SU-DHL-6 (cell line): ENCODE data around the gene DSG3.

Experiments
- H2AFZ ChIP-seq: fragments of 200-600 bp; sonication (generic); 2 replicates; pipeline ENCODE4 v1.6.1; 2014; ENCODE audit warnings: low read depth, mild to moderate bottlenecking, moderate library complexity, mixed read lengths, antibody characterized with exemption, low read length; ENCODE audit not compliant: severe bottlenecking
- H3F3A ChIP-seq: fragments of 200-600 bp; shearing (Covaris generic); 2 replicates; pipeline ENCODE4 v1.6.0; 2016; ENCODE audit warnings: antibody characterized with exemption, mild to moderate bottlenecking; ENCODE audit not compliant: insufficient read depth
- H3K27ac ChIP-seq: fragments of 200-600 bp; sonication (generic); 2 replicates; pipeline ENCODE4 v1.5.1; 2016; ENCODE audit warnings: low read depth, mild to moderate bottlenecking, low read length, moderate library complexity, mixed read lengths
- H3K27me3 ChIP-seq: fragments of 200-600 bp; sonication (generic), shearing (Covaris generic); 2 replicates; pipeline ENCODE4 v1.6.0; 2014; ENCODE audit warnings: mild to moderate bottlenecking, low read length
- H3K36me3 ChIP-seq: fragments of 200-600 bp; sonication (generic); 2 replicates; pipeline ENCODE4 v1.6.1; 2014; ENCODE audit warnings: mild to moderate bottlenecking, low read length, mixed read lengths
- H3K4me2 ChIP-seq: fragments of 300-600, 200-600 bp; shearing (Covaris generic), sonication (generic); 2 replicates; pipeline ENCODE4 v1.6.0; 2014; ENCODE audit warnings: low read length, low read depth, mild to moderate bottlenecking; ENCODE audit not compliant: poor library complexity, severe bottlenecking
- H3K4me3 ChIP-seq: fragments of 200-600 bp; sonication (generic); 2 replicates; pipeline ENCODE4 v1.5.1; 2014; ENCODE audit warnings: antibody characterized with exemption, low read length, mild to moderate bottlenecking, mixed read lengths; ENCODE audit not compliant: insufficient read depth, poor library complexity, severe bottlenecking
- H3K79me2 ChIP-seq: fragments of 200-600 bp; sonication (generic); 2 replicates; pipeline ENCODE4 v1.6.1; 2014; ENCODE audit warnings: mild to moderate bottlenecking, low read length, moderate library complexity; ENCODE audit not compliant: insufficient read depth
- H3K9ac ChIP-seq: fragments of 200-600 bp; sonication (generic); 2 replicates; pipeline ENCODE4 v1.7.0; 2014; ENCODE audit warnings: mild to moderate bottlenecking, low read length
- H3K9me2 ChIP-seq: fragments of 200-600 bp; sonication (generic); replicated peaks from 2 replicates; pipeline ENCODE4 v1.6.1; 2014; ENCODE audit warnings: low read length; ENCODE audit not compliant: insufficient read depth
- H3K9me3 ChIP-seq: fragments of 200-600 bp; sonication (generic); 2 replicates; pipeline ENCODE4 v1.6.1; 2014; ENCODE audit warnings: low read length, mixed read lengths; ENCODE audit not compliant: insufficient read depth
- H4K20me1 ChIP-seq: fragments of 200-600 bp; sonication (generic); 2 replicates; pipeline ENCODE4 v1.6.1; 2014; ENCODE audit warnings: low read depth, mild to moderate bottlenecking, antibody characterized with exemption, low read length, moderate library complexity, mixed read lengths
- CTCF ChIP-seq: fragments of 200-600 bp; sonication (generic); IDR thresholded peaks from one replicate; pipeline ENCODE4 v1.5.1; 2017; ENCODE audit warnings: antibody characterized with exemption, mild to moderate bottlenecking, low read length, moderate library complexity; ENCODE audit not compliant: insufficient read depth, poor library complexity, severe bottlenecking
- EZH2phosphoT487 ChIP-seq: fragments of 200-600 bp; sonication (generic), shearing (Covaris generic); conservative IDR thresholded peaks from 2 replicates; pipeline ENCODE4 v1.6.1; 2018; ENCODE audit warnings: mild to moderate bottlenecking, antibody characterized with exemption, low read length, moderate library complexity, mixed read lengths

Gene DSG3

GRCh38 chr18:31516437-31516836 lies 68.9 kb downstream of the DSG3 start:
- no peaks in the 10 kb centered on the region for H3K27me3 ChIP-seq
- H3K4me2 ChIP-seq, result no peak overlapping the region
- H2AFZ ChIP-seq, result no peak overlapping the region
- H4K20me1 ChIP-seq, result no peaks in the 10 kb centered on the region
- H3F3A ChIP-seq, result no peaks in the 10 kb centered on the region
- no peak for TF ChIP-seq EZH2phosphoT487
- TF ChIP-seq CTCF, result no peak
- H3K9me3 ChIP-seq, result no peaks in the 10 kb centered on the region
- H3K79me2 ChIP-seq, result no peaks in the 10 kb centered on the region
- H3K9ac ChIP-seq, result no peak overlapping the region
- no peak overlapping the region for H3K4me3 ChIP-seq
- H3K27ac ChIP-seq, result no peak overlapping the region
- H3K36me3 ChIP-seq, result no peaks in the 10 kb centered on the region
- no peaks in the 10 kb centered on the region for H3K9me2 ChIP-seq

- no peak overlapping the region for H3K27ac ChIP-seq
- H3K4me2 ChIP-seq, result no peak overlapping the region
- H4K20me1 ChIP-seq, result no peaks in the 10 kb centered on the region
- no peak overlapping the region for H3K9ac ChIP-seq
- TF ChIP-seq CTCF (no peak), EZH2phosphoT487 (no peak)
- 0 out of 2 replicates have a peak, but pooled peaks cover 3% of the 10 kb centered on the region for H3K27me3 ChIP-seq
- H3F3A ChIP-seq, result no peaks in the 10 kb centered on the region
- H3K4me3 ChIP-seq, result no peak overlapping the region
- no peaks in the 10 kb centered on the region for H3K36me3 ChIP-seq
- H3K79me2 ChIP-seq, result no peaks in the 10 kb centered on the region
- no peak overlapping the region for H2AFZ ChIP-seq
- H3K9me3 ChIP-seq, result no peaks in the 10 kb centered on the region
- no peaks in the 10 kb centered on the region for H3K9me2 ChIP-seq
These were observed 78.8 kb downstream of the DSG3 start for GRCh38 chr18:31526374-31526773.
